ENCODE data around the gene CNIH1.

DNA sequence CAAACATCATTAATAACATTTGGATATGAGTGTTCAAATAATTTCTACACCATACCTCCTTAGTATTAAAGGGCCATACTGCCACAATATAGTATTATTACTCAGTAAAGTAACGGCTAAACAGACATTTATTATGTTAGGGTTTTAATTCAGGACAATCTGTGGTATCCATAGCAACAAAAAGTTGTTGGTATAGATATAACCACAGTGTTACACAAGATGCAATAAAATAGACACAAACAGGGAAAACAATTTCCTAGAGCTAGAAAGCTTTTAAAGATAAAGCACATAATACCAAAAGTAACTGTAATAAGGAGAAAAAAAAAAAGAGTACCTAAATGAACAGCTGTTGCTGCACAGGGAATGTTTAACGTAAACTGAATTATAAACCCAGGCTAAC, 16.1 kb downstream of the CNIH1 start:
- TF ChIP-seq, protein P1, sequence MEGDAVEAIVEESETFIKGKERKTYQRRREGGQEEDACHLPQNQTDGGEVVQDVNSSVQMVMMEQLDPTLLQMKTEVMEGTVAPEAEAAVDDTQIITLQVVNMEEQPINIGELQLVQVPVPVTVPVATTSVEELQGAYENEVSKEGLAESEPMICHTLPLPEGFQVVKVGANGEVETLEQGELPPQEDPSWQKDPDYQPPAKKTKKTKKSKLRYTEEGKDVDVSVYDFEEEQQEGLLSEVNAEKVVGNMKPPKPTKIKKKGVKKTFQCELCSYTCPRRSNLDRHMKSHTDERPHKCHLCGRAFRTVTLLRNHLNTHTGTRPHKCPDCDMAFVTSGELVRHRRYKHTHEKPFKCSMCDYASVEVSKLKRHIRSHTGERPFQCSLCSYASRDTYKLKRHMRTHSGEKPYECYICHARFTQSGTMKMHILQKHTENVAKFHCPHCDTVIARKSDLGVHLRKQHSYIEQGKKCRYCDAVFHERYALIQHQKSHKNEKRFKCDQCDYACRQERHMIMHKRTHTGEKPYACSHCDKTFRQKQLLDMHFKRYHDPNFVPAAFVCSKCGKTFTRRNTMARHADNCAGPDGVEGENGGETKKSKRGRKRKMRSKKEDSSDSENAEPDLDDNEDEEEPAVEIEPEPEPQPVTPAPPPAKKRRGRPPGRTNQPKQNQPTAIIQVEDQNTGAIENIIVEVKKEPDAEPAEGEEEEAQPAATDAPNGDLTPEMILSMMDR (IDR thresholded peaks at IDR 0.05) = no peak
- TF ChIP-seq ZFX (IDR thresholded peaks at IDR 0.05; ENCODE audit: borderline replicate concordance) = no peak
